ENCODE measurements around the gene MN1.

- no peak for TF ChIP-seq CTCF (IDR thresholded peaks at IDR 0.05)
- no peak for TF ChIP-seq EZH2 (IDR thresholded peaks at IDR 0.05; ENCODE audit: borderline replicate concordance, insufficient read depth, low read depth, low read length, poor library complexity, severe bottlenecking)
Measured at GRCh38 chr22:27760474-27760873, 41.1 kb downstream of the MN1 start.
